NCI-H446 (cell line): ENCODE results near the gene GAS6.
A peak's percentile ranks its signal among the peaks of the same experiment; 100 is the strongest.
"Not testable (repeated sequence)": the region's sequence is repeated elsewhere in the genome, so short reads cannot be mapped to it uniquely, and the experiment has no call there.

Source experiments
- DNase-seq, 2 experiments: peaks; one replicate each; lab custom pipeline; 2025; lab: John Stamatoyannopoulos, UW

Gene GAS6

GRCh38 chr13:113837560-113838355 is 26.1 kb downstream of the GAS6 start:
- DNase-seq, result peak; percentile 16 to 73

- peak in 1 of 2 experiments; percentile 7 for DNase-seq
Observed at GRCh38 chr13:113836768-113837559, 26.9 kb downstream of the GAS6 start.

GRCh38 chr13:113835461-113836270 is 28.2 kb downstream of the GAS6 start:
- DNase-seq, result peak in 1 of 2 experiments; percentile 19

GRCh38 chr13:113834496-113835200 is 29.2 kb downstream of the GAS6 start:
- no peak for DNase-seq

GRCh38 chr13:113834006-113834405 is 29.9 kb downstream of the GAS6 start:
- DNase-seq, result not testable (repeated sequence)

- DNase-seq, result no peak
Observed at GRCh38 chr13:113833111-113833830, 30.6 kb downstream of the GAS6 start.

- no peak for DNase-seq
Observed at GRCh38 chr13:113832631-113833030, 31.2 kb downstream of the GAS6 start.

GRCh38 chr13:113832205-113832604 is 31.7 kb downstream of the GAS6 start:
- DNase-seq, result no peak

- DNase-seq, result no peak
Observed at GRCh38 chr13:113831061-113831460, 32.8 kb downstream of the GAS6 start.

GRCh38 chr13:113830426-113830950 is 33.4 kb downstream of the GAS6 start:
- not testable (repeated sequence) for DNase-seq

- DNase-seq, result no peak
Observed at GRCh38 chr13:113828282-113828825, 35.5 kb downstream of the GAS6 start.

- no peak for DNase-seq
Observed at GRCh38 chr13:113827021-113827420, 36.9 kb downstream of the GAS6 start.

- DNase-seq, result not testable (repeated sequence)
Observed at GRCh38 chr13:113826446-113826845, 37.4 kb downstream of the GAS6 start.

- no peak for DNase-seq
Observed at GRCh38 chr13:113825841-113826240, 38.0 kb downstream of the GAS6 start.

GRCh38 chr13:113823771-113824170 is 40.1 kb downstream of the GAS6 start:
- no peak for DNase-seq

- no peak for DNase-seq
Observed at GRCh38 chr13:113822956-113823744, 40.7 kb downstream of the GAS6 start.

GRCh38 chr13:113822266-113822665 is 41.6 kb downstream of the GAS6 start:
- DNase-seq, result no peak

- no peak for DNase-seq
Observed at GRCh38 chr13:113821847-113822246, 42.0 kb downstream of the GAS6 start.

GRCh38 chr13:113820813-113821651 is 42.8 kb downstream of the GAS6 start:
- DNase-seq, result peak; percentile 16 to 77
